ENCODE results near the gene CD151. TPM values are rescaled to one million over a fixed set of nuclear protein-coding genes. Genes with fewer than 3 reads are reported as not detected.

The CD151 gene
- total and polyA plus RNA-seq, 7 donors = 84.4 to 436 (median 248) TPM

DNA sequence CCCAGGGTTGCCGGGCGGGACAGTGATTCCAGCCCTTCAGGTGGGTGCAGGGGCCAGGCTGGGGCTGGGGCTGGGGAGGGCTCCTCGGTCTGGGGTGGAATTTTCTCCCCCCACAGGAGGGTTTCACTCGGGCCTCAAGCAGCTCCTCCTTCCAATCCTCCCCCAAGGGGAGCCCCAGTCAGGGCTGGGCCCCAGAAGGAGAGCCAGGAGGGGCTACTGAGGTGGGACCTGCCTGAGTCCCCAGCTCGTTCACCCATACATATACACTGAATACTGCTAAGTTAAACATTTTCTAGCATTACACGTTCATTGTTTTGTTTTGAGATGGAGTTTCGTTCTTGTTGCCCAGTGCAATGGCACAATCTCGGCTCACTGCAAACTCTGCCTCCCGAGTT is 6.5 kb upstream of the CD151 start:
- Histone ChIP-seq H3K9me3 (no peaks in the 10 kb centered on the region), H3K4me3 (no peak overlapping the region), H3K4me1 (peaks cover 0 to 59% (median 48%) of the 10 kb centered on the region in 4 donors), H3K36me3 (peaks cover 22 to 41% (median 26%) of the 10 kb centered on the region in 4 donors), H3K27ac (peak overlapping the region in 2 of 4 donors; percentile 65 to 71), H3K27me3 (peaks cover 42 to 79% (median 74%) of the 10 kb centered on the region in 3 donors)
- intact Hi-C loops (cut with DNase I) = no loop called here
- TF ChIP-seq, protein P1, sequence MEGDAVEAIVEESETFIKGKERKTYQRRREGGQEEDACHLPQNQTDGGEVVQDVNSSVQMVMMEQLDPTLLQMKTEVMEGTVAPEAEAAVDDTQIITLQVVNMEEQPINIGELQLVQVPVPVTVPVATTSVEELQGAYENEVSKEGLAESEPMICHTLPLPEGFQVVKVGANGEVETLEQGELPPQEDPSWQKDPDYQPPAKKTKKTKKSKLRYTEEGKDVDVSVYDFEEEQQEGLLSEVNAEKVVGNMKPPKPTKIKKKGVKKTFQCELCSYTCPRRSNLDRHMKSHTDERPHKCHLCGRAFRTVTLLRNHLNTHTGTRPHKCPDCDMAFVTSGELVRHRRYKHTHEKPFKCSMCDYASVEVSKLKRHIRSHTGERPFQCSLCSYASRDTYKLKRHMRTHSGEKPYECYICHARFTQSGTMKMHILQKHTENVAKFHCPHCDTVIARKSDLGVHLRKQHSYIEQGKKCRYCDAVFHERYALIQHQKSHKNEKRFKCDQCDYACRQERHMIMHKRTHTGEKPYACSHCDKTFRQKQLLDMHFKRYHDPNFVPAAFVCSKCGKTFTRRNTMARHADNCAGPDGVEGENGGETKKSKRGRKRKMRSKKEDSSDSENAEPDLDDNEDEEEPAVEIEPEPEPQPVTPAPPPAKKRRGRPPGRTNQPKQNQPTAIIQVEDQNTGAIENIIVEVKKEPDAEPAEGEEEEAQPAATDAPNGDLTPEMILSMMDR (IDR thresholded peaks at IDR 0.05) = no peak
- TF ChIP-seq POLR2A (IDR thresholded peaks at IDR 0.05) (no peak), POLR2AphosphoS5 (IDR thresholded peaks at IDR 0.05) (no peak), EP300 (IDR thresholded peaks at IDR 0.05) (no peak)
- WGBS, 2 donors = 14 to 64% methylated on average over 9 of the region's 9 CpGs
- DNase-seq = no peak

DNA sequence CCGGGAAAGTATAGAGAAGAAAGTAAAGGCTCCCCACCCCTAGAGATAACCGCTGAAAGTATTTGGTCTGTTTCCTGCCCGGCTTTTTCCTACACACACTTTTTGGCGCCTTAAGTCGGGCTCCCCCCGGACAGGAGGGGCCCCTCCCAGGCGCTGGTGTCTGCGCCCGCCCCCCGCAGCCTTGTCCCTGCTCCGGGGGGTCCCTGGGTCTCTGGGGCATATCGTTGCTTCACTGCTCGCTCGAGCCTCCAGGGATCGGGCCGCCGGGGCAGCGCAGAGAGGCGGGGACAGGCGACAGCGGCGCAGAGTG is 6.0 kb upstream of the CD151 start:
- WGBS, 2 donors = 0 to 1% methylated on average over 22 of the region's 22 CpGs
- TF ChIP-seq, protein P1 (IDR thresholded peaks at IDR 0.05) = no peak
- H3K4me3 ChIP-seq = peak overlapping the region in 3 of 4 donors; percentile 31 to 40 (median 32)
- peaks cover 0 to 59% (median 47%) of the 10 kb centered on the region in 4 donors for H3K4me1 ChIP-seq
- no peak for DNase-seq
- peaks cover 22 to 40% (median 26%) of the 10 kb centered on the region in 4 donors for H3K36me3 ChIP-seq
- intact Hi-C loops (cut with DNase I) = no loop called here
- peak overlapping the region in 3 of 4 donors; percentile 24 to 71 (median 65) for H3K27ac ChIP-seq
- no peaks in the 10 kb centered on the region for H3K9me3 ChIP-seq
- H3K27me3 ChIP-seq = peaks cover 44 to 84% (median 79%) of the 10 kb centered on the region in 3 donors

DNA sequence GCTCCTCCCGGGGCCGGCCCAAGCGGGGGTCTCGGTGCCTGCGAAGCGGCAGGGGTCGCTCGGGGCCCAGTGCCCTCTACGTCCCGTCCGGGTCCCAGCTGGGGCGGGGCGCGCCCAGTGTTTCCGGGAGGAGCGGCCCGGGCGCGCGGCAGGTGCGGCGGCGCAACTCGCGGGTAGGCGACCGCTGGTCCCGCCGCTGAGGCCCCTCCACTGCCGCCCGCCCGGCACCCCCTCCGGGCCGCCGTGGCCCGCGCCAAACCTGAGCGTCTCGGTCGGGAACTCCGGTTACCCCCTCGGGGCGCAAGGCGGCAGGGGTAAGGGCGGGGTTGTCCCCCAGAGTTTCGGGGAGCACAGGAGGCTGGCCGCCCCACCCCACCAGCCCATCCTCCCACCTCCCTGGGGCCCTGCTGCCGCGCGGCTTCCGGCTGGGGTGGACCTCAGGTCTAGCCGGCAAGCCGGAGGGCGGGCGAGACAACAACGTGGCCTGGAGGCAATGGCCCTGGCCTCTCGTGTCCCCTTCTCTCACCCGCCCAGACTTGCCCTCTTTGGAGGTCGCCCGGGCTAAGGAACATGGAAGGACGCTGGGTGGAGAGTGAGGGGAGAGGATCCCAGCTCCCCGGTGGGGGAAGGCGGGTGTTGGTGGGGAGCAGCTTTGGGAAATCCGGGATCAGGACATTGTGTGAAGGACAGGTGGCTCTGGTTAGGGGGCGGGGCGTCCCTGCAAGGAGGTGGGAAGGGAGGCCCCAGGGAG is 5.4 kb upstream of the CD151 start:
- 1 to 6% methylated on average over 66 of the region's 66 CpGs for WGBS, 2 donors
- Histone ChIP-seq H3K4me1 (peaks cover 0 to 59% (median 44%) of the 10 kb centered on the region in 4 donors), H3K27me3 (peaks cover 44 to 90% (median 82%) of the 10 kb centered on the region in 3 donors), H3K27ac (peak overlapping the region; percentile 24 to 71 (median 50)), H3K4me3 (peak overlapping the region in 3 of 4 donors; percentile 31 to 40 (median 32)), H3K9me3 (no peaks in the 10 kb centered on the region), H3K36me3 (peaks cover 22 to 35% (median 26%) of the 10 kb centered on the region in 4 donors)
- intact Hi-C loops (cut with DNase I) = no loop called here
- no peak for DNase-seq
- TF ChIP-seq POLR2A (IDR thresholded peaks at IDR 0.05) (no peak), EP300 (IDR thresholded peaks at IDR 0.05) (no peak), POLR2AphosphoS5 (IDR thresholded peaks at IDR 0.05) (no peak)
- TF ChIP-seq, protein P1 (IDR thresholded peaks at IDR 0.05) = no peak

DNA sequence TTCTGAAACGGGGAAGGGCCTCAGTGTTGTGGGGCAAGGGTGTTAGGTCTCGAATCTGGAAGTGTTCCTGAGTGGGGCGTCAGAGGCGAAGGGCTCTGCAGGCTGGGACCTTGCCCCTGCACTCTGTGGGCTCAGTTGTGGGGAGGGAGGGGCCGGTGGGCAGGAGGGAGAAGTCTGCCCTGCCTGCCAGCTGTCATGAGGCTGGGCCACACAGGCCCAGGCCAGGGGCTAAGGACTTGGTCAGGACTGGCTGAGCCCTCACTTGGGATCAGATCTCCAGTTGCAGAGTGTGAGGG is 4.9 kb upstream of the CD151 start, which contains the start of gene CRACR2B:
TSS of gene CRACR2B (plus strand) at position 23 of the 296 bp plus-strand sequence. CDS start 689 bp downstream, outside the sequence.
- Histone ChIP-seq H3K27me3 (peaks cover 44 to 91% (median 82%) of the 10 kb centered on the region in 3 donors), H3K36me3 (peaks cover 22 to 30% (median 26%) of the 10 kb centered on the region in 4 donors), H3K9me3 (no peaks in the 10 kb centered on the region), H3K4me3 (peak within 1 kb of the TSS in 3 of 4 donors; percentile 31 to 40 (median 32)), H3K27ac (peak within 1 kb of the TSS; percentile 24 to 71 (median 51)), H3K4me1 (peaks cover 0 to 61% (median 47%) of the 10 kb centered on the region in 4 donors)
- TF ChIP-seq, protein P1 (IDR thresholded peaks at IDR 0.05) = no peak
- no peak for TF ChIP-seq EP300 (IDR thresholded peaks at IDR 0.05)
- TF ChIP-seq POLR2A (IDR thresholded peaks at IDR 0.05) = peak in 1 of 2 donors; percentile 15
- TF ChIP-seq POLR2AphosphoS5 (IDR thresholded peaks at IDR 0.05) = no peak
- intact Hi-C loops (cut with DNase I) = no loop called here
- DNase-seq = no peak
- 14 to 48% methylated on average over 5 of the region's 5 CpGs for WGBS, 2 donors

Data from sigmoid colon (tissue), 7 donors.